ENCODE measurements around the gene CRYZ. TPM values are rescaled to one million over a fixed set of nuclear protein-coding genes. Genes with fewer than 3 reads are reported as not detected.

CRYZ gene, protein sequence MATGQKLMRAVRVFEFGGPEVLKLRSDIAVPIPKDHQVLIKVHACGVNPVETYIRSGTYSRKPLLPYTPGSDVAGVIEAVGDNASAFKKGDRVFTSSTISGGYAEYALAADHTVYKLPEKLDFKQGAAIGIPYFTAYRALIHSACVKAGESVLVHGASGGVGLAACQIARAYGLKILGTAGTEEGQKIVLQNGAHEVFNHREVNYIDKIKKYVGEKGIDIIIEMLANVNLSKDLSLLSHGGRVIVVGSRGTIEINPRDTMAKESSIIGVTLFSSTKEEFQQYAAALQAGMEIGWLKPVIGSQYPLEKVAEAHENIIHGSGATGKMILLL
- total RNA-seq (10 to 100 TPM; 18.4 to 19.1 TPM), polyA plus RNA-seq (10 to 100 TPM; 55.6 to 66.9 TPM)

DNA sequence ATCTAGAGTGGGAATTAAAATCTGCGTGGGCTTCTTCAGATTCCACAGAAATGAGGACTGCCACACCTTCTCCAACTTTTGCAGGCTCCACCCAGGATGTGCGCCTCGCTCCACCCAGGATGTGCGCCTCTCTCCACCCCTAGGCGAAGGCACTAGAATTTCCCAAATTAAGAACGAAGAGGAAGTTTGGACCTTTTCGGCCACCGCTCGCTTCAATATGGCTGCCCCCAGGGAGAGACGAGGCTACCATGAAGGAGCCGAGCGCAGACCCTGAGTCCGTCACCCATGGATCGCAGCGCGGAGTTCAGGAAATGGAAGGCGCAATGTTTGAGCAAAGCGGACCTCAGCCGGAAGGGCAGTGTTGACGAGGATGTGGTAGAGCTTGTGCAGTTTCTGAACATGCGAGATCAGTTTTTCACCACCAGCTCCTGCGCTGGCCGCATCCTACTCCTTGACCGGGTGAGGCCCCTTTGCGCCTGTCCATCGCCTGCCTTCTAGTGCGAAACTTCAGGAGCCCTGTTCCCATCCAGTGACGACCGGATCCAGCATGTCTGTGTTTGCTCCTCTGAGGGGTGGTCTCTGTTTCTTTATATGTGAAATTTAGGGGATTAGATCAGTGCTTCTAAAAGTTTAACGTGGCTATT, at the start of gene CRYZ, which contains the start of gene TYW3:
Gene CRYZ (minus strand): TSS at position 91 of the 644 bp plus-strand sequence. CDS start 8,229 bp downstream, outside the sequence.
Gene TYW3 (plus strand): TSS at position 193 of the 644 bp plus-strand sequence. CDS start 93 bp downstream, at position 286.
- peak within 1 kb of the TSS; percentile 93 to 100 (median 96) for H3K4me3 Mint-ChIP-seq
- peak within 1 kb of the TSS; percentile 75 for H3K27ac ChIP-seq (ENCODE audit: low read depth, low read length)
- H3K36me3 ChIP-seq (ENCODE audit: insufficient read depth, low read length): peaks cover 13% of the 10 kb centered on the region
- no peaks in the 10 kb centered on the region for H3K27me3 ChIP-seq (ENCODE audit: insufficient read depth, low read length)
- H3K4me1 ChIP-seq (ENCODE audit: insufficient read depth, low read length): peaks cover 40% of the 10 kb centered on the region
- H3K9me3 Mint-ChIP-seq: no peaks in the 10 kb centered on the region
- intact Hi-C loops (cut with micrococcal nuclease): loop anchor here (1.0 to 10.0 kb wide), 4 partner anchors 32 to 1052 kb away; partner anchors contain the start of genes FPGT, LRRIQ3 and RABGGTB
- peaks cover 18 to 44% of the 10 kb centered on the region in 2 donors for H3K36me3 Mint-ChIP-seq
- H3K4me3 ChIP-seq (ENCODE audit: low read length in 2 of 2): peak within 1 kb of the TSS; percentile 88 to 89
- no peaks in the 10 kb centered on the region for H3K9me3 ChIP-seq (ENCODE audit: control insufficient read depth in 1 of 2, low read length in 2 of 2)
- ChIA-PET CTCF (ENCODE audit: partially characterized antibody) (interaction anchor here (1.0 to 4.4 kb wide), 10 partner anchors 11 to 535 kb away, joined by 3 to 42 read pairs (median 6); partner anchors contain the start of genes FPGT and LRRIQ3), POLR2A (ENCODE audit: partially characterized antibody) (interaction anchor here (1.0 to 2.2 kb wide), 6 partner anchors 8 to 1053 kb away, joined by 3 to 15 read pairs (median 4); partner anchors contain the start of genes FPGT, LRRIQ3 and RABGGTB)
- DNase-seq: peak; percentile 82 to 87 (median 84)
- H3K27ac Mint-ChIP-seq: peak within 1 kb of the TSS; percentile 85 to 99 (median 96)
- no peaks in the 10 kb centered on the region for H3K27me3 Mint-ChIP-seq
- H3K4me1 Mint-ChIP-seq: peaks cover 34 to 50% (median 44%) of the 10 kb centered on the region in 4 donors

DNA sequence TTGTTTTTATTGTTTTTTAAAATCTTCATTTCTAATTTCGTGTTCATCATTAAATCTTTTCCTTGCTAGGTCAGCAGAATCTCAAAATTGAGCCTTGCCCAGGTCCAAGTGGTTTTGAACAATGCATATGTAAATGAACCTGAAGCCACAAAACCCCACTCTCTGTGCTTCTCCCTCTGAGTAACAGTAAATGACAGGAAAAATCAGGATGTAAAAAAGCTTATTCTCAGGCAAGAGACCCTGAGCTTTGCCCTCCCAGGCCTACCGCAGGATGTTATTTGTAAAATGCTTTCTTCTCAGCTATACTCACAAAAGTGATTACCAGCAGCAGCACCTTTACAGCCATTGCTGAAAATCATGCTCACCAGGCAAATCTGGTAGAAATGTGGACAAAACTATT, 47.7 kb upstream of the CRYZ start:
- Mint-ChIP-seq H3K4me1 (no peaks in the 10 kb centered on the region), H3K36me3 (no peaks in the 10 kb centered on the region), H3K27me3 (peaks cover 6 to 13% of the 10 kb centered on the region in 2 donors), H3K27ac (no peak overlapping the region), H3K4me3 (no peak overlapping the region), H3K9me3 (no peaks in the 10 kb centered on the region)
- Histone ChIP-seq H3K27ac (ENCODE audit: low read depth, low read length) (no peak overlapping the region), H3K4me3 (ENCODE audit: low read length in 2 of 2) (no peak overlapping the region), H3K9me3 (ENCODE audit: control insufficient read depth in 1 of 2, low read length in 2 of 2) (no peaks in the 10 kb centered on the region), H3K36me3 (ENCODE audit: insufficient read depth, low read length) (no peaks in the 10 kb centered on the region), H3K27me3 (ENCODE audit: insufficient read depth, low read length) (no peaks in the 10 kb centered on the region), H3K4me1 (ENCODE audit: insufficient read depth, low read length) (no peaks in the 10 kb centered on the region)
- intact Hi-C loops (cut with micrococcal nuclease): no loop called here
- CTCF ChIA-PET (ENCODE audit: partially characterized antibody): no interaction called here
- DNase-seq: no peak
- POLR2A ChIA-PET (ENCODE audit: partially characterized antibody): no interaction called here

DNA sequence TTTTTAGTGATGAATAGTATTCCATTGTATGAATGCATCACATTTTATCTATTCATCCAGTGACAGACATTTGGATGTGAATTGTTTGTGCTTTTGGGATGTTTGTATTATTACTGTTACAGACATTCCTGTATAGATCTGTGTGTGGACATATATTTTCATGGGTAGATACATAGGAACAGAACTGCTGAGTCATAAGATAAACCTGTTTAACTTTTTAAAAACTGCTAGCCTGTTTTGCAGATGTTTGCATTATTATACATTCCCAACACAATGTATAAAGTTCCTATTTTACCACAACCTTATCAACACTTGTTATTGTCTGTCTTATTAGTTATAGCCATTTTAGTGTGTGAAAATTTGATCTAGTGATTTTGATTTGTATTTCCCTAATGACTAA, 46.9 kb upstream of the CRYZ start:
- intact Hi-C loops (cut with micrococcal nuclease): no loop called here
- H3K27me3 ChIP-seq (ENCODE audit: insufficient read depth, low read length): no peaks in the 10 kb centered on the region

DNA sequence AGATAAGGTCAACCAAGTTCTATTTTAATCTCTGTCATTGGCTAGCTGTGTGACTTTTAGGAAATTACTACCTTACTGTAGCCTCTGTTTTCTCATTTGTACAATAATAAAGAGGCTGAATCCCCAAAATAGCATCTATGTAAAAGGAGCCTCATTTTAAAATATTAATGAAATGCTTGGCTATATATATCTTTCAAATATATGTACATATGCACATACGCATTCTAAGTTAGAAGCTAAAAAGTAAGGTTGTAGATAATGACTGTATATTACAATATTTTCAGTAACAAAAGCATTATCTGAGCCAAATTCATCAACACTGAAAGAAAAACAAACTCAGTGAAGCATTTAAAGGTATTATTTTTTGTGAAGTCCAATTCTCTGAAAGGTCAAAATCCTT, 44.7 kb upstream of the CRYZ start:
- no peaks in the 10 kb centered on the region for H3K9me3 ChIP-seq (ENCODE audit: control insufficient read depth in 1 of 2, low read length in 2 of 2)
- H3K27ac Mint-ChIP-seq: no peak overlapping the region
- peaks cover 0 to 3% (median 0%) of the 10 kb centered on the region in 4 donors for H3K4me1 Mint-ChIP-seq
- POLR2A ChIA-PET (ENCODE audit: partially characterized antibody): no interaction called here
- no peak for DNase-seq
- H3K27me3 ChIP-seq (ENCODE audit: insufficient read depth, low read length): no peaks in the 10 kb centered on the region
- no peaks in the 10 kb centered on the region for H3K9me3 Mint-ChIP-seq
- H3K4me3 ChIP-seq (ENCODE audit: low read length in 2 of 2): no peak overlapping the region
- no peak overlapping the region for H3K27ac ChIP-seq (ENCODE audit: low read depth, low read length)
- intact Hi-C loops (cut with micrococcal nuclease): no loop called here
- no peaks in the 10 kb centered on the region for H3K36me3 ChIP-seq (ENCODE audit: insufficient read depth, low read length)
- CTCF ChIA-PET (ENCODE audit: partially characterized antibody): interaction anchor here (1.1 kb wide), 1 partner anchor 9 kb away, joined by 3 read pairs; no protein-coding TSS in a partner anchor
- H3K4me1 ChIP-seq (ENCODE audit: insufficient read depth, low read length): no peaks in the 10 kb centered on the region
- H3K4me3 Mint-ChIP-seq: no peak overlapping the region
- H3K36me3 Mint-ChIP-seq: no peaks in the 10 kb centered on the region
- peaks cover 10 to 14% of the 10 kb centered on the region in 2 donors for H3K27me3 Mint-ChIP-seq

More for the DNA sequence above, 46.9 kb upstream of the CRYZ start:
- Histone ChIP-seq H3K27ac (ENCODE audit: low read depth, low read length) (no peak overlapping the region), H3K9me3 (ENCODE audit: control insufficient read depth in 1 of 2, low read length in 2 of 2) (no peaks in the 10 kb centered on the region), H3K4me3 (ENCODE audit: low read length in 2 of 2) (no peak overlapping the region), H3K4me1 (ENCODE audit: insufficient read depth, low read length) (no peaks in the 10 kb centered on the region), H3K36me3 (ENCODE audit: insufficient read depth, low read length) (no peaks in the 10 kb centered on the region)
- POLR2A ChIA-PET (ENCODE audit: partially characterized antibody): no interaction called here
- CTCF ChIA-PET (ENCODE audit: partially characterized antibody): no interaction called here
- Mint-ChIP-seq H3K4me3 (no peak overlapping the region), H3K36me3 (no peaks in the 10 kb centered on the region), H3K27ac (no peak overlapping the region), H3K27me3 (peaks cover 6 to 13% of the 10 kb centered on the region in 2 donors), H3K4me1 (no peaks in the 10 kb centered on the region), H3K9me3 (no peaks in the 10 kb centered on the region)
- DNase-seq: no peak

DNA sequence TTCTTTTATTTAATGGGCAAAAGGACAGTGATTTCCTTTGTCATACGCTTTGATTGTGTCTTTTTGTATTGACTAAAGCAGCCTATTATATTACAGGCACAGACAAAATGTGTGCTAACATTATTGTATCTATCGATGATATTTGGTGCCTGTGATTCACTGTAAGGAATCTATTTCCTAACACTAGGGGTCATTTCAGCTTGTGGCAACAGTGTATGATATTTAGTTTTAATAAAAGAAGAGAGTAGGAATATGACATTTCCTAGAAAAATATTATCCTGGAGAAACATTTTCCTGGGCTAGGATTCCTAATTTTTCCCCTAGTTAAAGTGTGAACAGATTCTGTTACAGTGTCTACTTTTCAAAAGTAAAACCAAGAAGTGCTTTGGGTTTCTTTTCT, 42.9 kb upstream of the CRYZ start:
- POLR2A ChIA-PET (ENCODE audit: partially characterized antibody): no interaction called here
- Mint-ChIP-seq H3K4me3 (no peak overlapping the region), H3K27ac (no peak overlapping the region), H3K9me3 (no peaks in the 10 kb centered on the region), H3K36me3 (no peaks in the 10 kb centered on the region), H3K4me1 (peaks cover 0 to 4% (median 1%) of the 10 kb centered on the region in 4 donors), H3K27me3 (peaks cover 10 to 16% of the 10 kb centered on the region in 2 donors)
- Histone ChIP-seq H3K9me3 (ENCODE audit: control insufficient read depth in 1 of 2, low read length in 2 of 2) (no peaks in the 10 kb centered on the region), H3K36me3 (ENCODE audit: insufficient read depth, low read length) (no peaks in the 10 kb centered on the region), H3K4me1 (ENCODE audit: insufficient read depth, low read length) (no peaks in the 10 kb centered on the region), H3K4me3 (ENCODE audit: low read length in 2 of 2) (no peak overlapping the region), H3K27ac (ENCODE audit: low read depth, low read length) (no peak overlapping the region), H3K27me3 (ENCODE audit: insufficient read depth, low read length) (no peaks in the 10 kb centered on the region)
- intact Hi-C loops (cut with micrococcal nuclease): no loop called here
- CTCF ChIA-PET (ENCODE audit: partially characterized antibody): interaction anchor here (1.2 kb wide), 1 partner anchor 15 kb away, joined by 3 read pairs; no protein-coding TSS in a partner anchor
- no peak for DNase-seq

DNA sequence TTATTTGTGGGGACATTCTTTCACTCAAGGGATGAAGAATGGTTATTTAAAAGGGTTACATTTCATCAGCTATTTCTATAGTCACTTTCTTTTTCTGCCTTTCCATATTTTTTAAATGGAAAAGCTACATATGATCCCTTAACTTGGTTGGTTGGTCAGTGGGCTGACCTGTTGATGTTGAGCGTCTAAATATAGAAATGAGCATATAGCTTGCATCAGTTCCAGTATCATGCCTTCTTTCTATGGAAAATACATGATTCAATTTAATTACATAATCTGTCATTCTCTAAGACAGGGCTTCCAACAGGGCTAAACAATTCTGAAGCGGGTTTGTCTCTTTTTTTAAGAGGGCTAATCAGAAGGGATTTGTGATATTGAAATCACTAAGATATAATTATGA, 40.7 kb upstream of the CRYZ start:
- Histone ChIP-seq H3K27ac (ENCODE audit: low read depth, low read length) (no peak overlapping the region), H3K9me3 (ENCODE audit: control insufficient read depth in 1 of 2, low read length in 2 of 2) (no peaks in the 10 kb centered on the region), H3K36me3 (ENCODE audit: insufficient read depth, low read length) (no peaks in the 10 kb centered on the region), H3K27me3 (ENCODE audit: insufficient read depth, low read length) (no peaks in the 10 kb centered on the region), H3K4me3 (ENCODE audit: low read length in 2 of 2) (no peak overlapping the region), H3K4me1 (ENCODE audit: insufficient read depth, low read length) (no peaks in the 10 kb centered on the region)
- CTCF ChIA-PET (ENCODE audit: partially characterized antibody): no interaction called here
- Mint-ChIP-seq H3K36me3 (no peaks in the 10 kb centered on the region), H3K27me3 (peaks cover 10 to 13% of the 10 kb centered on the region in 2 donors), H3K27ac (no peak overlapping the region), H3K9me3 (no peaks in the 10 kb centered on the region), H3K4me3 (no peak overlapping the region), H3K4me1 (peaks cover 0 to 4% (median 1%) of the 10 kb centered on the region in 4 donors)
- intact Hi-C loops (cut with micrococcal nuclease): no loop called here
- no peak for DNase-seq
- POLR2A ChIA-PET (ENCODE audit: partially characterized antibody): no interaction called here

DNA sequence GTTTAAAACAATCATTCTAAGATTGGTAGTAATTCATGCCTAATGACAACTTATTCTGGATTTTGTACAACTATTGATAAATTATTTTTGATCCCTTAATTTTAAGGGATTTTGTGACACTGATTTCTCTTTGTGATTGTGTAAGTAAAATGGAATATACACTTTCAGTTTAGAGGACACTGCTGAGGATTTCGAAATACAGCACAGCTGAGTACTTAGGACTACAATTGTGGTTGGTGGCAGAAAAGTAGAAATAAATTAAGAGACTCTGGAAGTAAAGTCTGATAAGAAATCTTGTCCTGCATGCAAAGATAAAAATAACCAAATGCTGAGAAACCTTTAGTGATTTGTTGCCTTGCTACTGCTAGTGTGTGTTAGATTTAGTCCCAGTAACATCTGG, 40.1 kb upstream of the CRYZ start:
- Histone ChIP-seq H3K27ac (ENCODE audit: low read depth, low read length) (no peak overlapping the region), H3K4me1 (ENCODE audit: insufficient read depth, low read length) (no peaks in the 10 kb centered on the region), H3K9me3 (ENCODE audit: control insufficient read depth in 1 of 2, low read length in 2 of 2) (no peaks in the 10 kb centered on the region), H3K36me3 (ENCODE audit: insufficient read depth, low read length) (no peaks in the 10 kb centered on the region), H3K27me3 (ENCODE audit: insufficient read depth, low read length) (no peaks in the 10 kb centered on the region), H3K4me3 (ENCODE audit: low read length in 2 of 2) (no peak overlapping the region)
- Mint-ChIP-seq H3K4me3 (no peak overlapping the region), H3K27ac (no peak overlapping the region), H3K9me3 (no peaks in the 10 kb centered on the region), H3K36me3 (no peaks in the 10 kb centered on the region), H3K27me3 (peaks cover 7 to 13% of the 10 kb centered on the region in 2 donors), H3K4me1 (peaks cover 0 to 4% (median 1%) of the 10 kb centered on the region in 4 donors)
- no peak for DNase-seq
- POLR2A ChIA-PET (ENCODE audit: partially characterized antibody): no interaction called here
- intact Hi-C loops (cut with micrococcal nuclease): no loop called here
- CTCF ChIA-PET (ENCODE audit: partially characterized antibody): interaction anchor here (1.7 to 1.9 kb wide), 2 partner anchors 13 to 39 kb away, joined by 5 read pairs; partner anchors contain the start of gene TYW3
